ENCODE data around the gene LPIN1.
"Not testable (repeated sequence)": the region's sequence is repeated elsewhere in the genome, so short reads cannot be mapped to it uniquely, and the experiment has no call there.

The LPIN1 gene

DNA sequence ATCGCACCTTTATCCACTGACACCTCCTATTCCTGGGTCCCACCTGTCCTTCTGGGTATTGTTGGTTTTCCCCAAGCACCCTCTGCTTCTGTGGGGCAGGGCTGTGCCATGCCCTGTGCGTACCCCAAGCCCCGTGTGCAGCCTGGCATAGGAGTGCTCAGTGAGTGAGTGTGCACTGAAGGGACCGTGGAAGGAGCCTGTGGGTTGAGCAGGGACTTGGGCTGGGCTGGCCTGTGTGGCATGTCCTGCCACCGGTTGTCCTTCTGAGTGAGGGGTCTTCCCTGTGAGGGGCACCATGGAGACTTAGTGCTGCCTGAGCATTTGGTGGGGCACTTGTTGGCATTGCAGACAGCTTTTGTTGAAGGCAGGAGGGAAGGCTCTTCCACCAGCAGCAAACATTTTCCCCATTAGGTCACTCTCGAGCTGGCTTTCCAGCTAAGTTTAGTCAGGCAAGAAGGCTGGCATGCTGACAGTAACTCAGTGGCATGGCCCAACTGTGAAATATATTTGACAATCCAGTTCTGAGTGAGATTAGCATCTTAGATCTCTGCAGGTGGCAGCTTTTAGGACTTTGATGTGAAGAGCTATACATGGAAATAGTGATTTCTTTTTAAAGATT is 64.7 kb downstream of the LPIN1 start:
- H3K4me3 ChIP-seq (ENCODE audit: low read depth, low read length), result no peak overlapping the region
- in situ Hi-C loops (cut with HindIII; ENCODE audit: low sequenced_read_pairs), result no loop called here
- no peak for DNase-seq (ENCODE audit: low read depth)
- TF ChIP-seq, protein P1, sequence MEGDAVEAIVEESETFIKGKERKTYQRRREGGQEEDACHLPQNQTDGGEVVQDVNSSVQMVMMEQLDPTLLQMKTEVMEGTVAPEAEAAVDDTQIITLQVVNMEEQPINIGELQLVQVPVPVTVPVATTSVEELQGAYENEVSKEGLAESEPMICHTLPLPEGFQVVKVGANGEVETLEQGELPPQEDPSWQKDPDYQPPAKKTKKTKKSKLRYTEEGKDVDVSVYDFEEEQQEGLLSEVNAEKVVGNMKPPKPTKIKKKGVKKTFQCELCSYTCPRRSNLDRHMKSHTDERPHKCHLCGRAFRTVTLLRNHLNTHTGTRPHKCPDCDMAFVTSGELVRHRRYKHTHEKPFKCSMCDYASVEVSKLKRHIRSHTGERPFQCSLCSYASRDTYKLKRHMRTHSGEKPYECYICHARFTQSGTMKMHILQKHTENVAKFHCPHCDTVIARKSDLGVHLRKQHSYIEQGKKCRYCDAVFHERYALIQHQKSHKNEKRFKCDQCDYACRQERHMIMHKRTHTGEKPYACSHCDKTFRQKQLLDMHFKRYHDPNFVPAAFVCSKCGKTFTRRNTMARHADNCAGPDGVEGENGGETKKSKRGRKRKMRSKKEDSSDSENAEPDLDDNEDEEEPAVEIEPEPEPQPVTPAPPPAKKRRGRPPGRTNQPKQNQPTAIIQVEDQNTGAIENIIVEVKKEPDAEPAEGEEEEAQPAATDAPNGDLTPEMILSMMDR (IDR thresholded peaks at IDR 0.05; ENCODE audit: low read depth, low read length, missing control alignments), result no peak

DNA sequence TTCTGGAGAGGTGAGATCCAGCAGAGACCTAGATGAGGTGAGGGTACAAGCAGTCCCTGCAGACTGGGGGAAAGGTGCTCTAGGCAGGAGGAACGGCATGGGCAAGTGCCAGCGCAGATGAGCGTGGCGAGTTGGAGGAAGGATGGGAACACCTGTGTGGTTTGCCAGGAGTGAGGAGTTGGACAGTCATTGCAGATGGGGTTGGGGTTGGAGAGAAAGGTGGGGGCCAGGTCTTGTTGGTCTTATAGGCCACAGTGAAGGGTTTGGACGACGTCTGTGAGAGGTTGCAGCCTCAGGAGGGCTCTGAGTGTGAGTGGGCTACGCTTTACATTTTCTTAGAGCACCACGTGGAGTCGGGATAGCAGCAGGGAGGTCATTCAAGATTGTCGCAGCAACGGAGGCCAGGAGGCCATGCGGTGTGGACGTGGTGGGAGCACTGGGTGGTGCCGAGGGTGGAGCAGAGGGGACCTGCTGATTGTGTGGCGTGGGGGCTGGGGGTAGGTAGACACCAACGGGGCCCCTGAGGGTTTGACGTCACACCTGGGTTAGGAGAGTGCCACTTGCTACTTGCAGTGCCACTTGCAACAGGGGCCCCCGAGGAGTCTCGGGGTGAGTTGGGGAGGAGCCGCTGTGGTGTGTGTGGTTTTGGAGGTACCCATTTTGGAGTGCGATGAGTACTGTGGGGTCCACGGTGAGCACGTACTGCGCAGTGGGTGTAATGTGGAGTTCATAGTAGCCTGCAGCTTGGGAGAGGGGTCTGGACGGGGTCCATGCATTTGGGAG is 66.2 kb downstream of the LPIN1 start:
- TF ChIP-seq, protein P1 (IDR thresholded peaks at IDR 0.05; ENCODE audit: low read depth, low read length, missing control alignments), result no peak
- DNase-seq (ENCODE audit: low read depth), result no peak
- no peak overlapping the region for H3K4me3 ChIP-seq (ENCODE audit: low read depth, low read length)
- in situ Hi-C loops (cut with HindIII; ENCODE audit: low sequenced_read_pairs), result no loop called here

DNA sequence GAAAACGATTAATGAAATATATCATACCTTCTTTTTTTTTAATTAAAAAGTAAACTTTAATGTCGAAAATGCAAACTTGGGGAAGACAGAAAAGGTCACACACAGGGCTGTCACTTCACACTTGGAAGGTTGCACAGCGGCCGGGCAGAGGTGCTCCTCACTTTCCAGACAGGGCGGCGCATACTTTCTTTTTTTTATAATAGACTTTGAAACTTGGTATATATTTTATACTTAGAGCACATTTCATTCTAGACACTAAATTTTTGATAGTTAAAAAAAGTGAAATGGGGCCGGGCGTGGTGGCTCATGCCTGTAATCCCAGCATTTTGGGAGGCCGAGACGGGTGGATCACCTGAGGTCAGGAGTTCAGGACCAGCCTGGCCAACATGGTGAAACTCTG is 66.9 kb downstream of the LPIN1 start:
- DNase-seq (ENCODE audit: low read depth); in situ Hi-C loops (cut with HindIII; ENCODE audit: low sequenced_read_pairs); H3K4me3 ChIP-seq (ENCODE audit: low read depth, low read length): not testable (repeated sequence)

DNA sequence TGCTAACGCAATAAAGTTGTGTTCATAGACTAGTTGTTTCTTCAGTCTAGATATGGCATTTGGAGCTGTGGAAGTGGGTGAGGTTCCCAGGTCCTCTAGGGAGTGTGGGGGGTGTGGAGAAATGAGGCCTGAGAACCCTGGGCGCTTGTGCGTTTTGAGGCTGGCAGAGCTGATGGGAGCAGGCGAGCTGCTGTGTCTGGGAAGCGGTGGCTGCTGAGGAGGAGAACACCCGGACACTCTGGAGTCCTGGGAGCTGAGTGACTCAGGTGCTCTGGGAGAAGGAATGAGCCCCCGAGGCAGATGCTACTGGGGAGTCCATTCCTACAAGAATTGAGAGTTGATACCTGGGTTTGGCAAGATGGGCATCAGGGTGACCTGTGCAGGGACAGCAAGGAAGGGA is 67.5 kb downstream of the LPIN1 start:
- H3K4me3 ChIP-seq (ENCODE audit: low read depth, low read length), result no peak overlapping the region
- DNase-seq (ENCODE audit: low read depth), result no peak
- TF ChIP-seq, protein P1 (IDR thresholded peaks at IDR 0.05; ENCODE audit: low read depth, low read length, missing control alignments), result no peak
- in situ Hi-C loops (cut with HindIII; ENCODE audit: low sequenced_read_pairs), result no loop called here

DNA sequence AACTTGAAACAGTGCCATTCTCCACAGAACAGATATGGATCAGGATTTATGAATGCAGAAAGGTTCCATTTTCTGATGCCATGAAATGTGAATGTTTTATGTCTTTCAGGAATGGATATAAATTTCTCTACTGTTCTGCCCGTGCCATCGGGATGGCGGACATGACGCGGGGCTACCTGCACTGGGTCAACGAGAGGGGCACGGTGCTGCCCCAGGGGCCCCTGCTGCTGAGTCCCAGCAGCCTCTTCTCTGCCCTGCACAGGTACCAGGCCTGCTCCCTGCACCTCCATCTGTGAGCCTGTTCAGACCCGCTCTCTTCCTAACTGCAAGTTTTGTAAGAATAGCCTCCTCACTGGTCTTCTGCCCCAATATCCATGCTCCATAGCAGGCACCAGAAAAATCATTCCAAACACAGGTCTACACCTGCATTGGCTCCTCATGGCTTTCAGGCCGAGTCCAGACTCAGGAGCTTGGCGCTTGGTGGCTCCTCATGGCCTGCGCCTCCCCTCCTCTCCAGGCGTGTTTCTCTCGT is 68.6 kb downstream of the LPIN1 start:
- H3K4me3 ChIP-seq (ENCODE audit: low read depth, low read length), result no peak overlapping the region
- DNase-seq (ENCODE audit: low read depth), result no peak
- in situ Hi-C loops (cut with HindIII; ENCODE audit: low sequenced_read_pairs), result no loop called here
- TF ChIP-seq, protein P1 (IDR thresholded peaks at IDR 0.05; ENCODE audit: low read depth, low read length, missing control alignments), result no peak

DNA sequence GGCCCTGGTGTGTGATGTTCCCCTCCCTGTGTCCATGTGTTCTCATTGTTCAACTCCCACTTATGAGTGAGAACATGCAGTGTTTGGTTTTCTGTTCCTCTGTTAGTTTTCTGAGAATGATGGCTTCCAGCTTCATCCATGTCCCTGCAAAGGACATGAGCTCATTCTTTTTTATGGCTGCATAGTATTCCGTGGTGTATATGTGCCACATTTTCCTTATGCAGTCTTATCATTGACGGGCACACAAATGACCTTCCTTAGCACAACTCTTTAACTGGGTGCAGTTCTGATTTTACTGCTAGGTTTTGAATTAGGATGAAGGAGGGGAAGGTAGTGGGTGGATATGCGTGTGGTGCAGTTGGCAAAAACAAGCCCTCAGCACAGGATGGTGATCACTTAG is 70.5 kb downstream of the LPIN1 start:
- DNase-seq (ENCODE audit: low read depth); in situ Hi-C loops (cut with HindIII; ENCODE audit: low sequenced_read_pairs): not testable (repeated sequence)

DNA sequence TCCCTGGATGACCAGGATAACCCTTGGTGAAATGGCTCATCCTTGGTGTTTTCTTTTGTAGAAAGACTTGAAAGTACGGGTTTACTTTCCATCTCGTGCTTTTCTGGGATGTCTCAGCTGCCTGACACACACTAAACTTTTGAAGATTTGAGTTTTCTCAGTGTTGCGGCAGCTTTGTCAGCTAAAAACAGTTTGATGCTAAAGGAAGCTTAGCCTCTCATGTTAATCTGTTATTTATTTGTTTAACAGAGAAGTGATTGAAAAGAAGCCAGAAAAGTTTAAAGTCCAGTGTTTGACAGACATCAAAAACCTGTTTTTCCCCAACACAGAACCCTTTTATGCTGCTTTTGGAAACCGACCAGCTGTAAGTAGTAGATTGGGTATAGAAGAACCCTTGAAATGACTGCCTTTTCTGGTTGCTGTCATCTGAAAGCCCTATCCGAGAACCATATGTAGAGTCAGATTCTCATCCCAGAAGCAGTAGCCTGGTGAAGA is 72.8 kb downstream of the LPIN1 start:
- TF ChIP-seq, protein P1 (IDR thresholded peaks at IDR 0.05; ENCODE audit: low read depth, low read length, missing control alignments), result no peak
- no peak overlapping the region for H3K4me3 ChIP-seq (ENCODE audit: low read depth, low read length)
- in situ Hi-C loops (cut with HindIII; ENCODE audit: low sequenced_read_pairs), result no loop called here
- no peak for DNase-seq (ENCODE audit: low read depth)

More for the DNA sequence above, 70.5 kb downstream of the LPIN1 start:
- not testable (repeated sequence) for H3K4me3 ChIP-seq (ENCODE audit: low read depth, low read length)

All from astrocyte of the cerebellum (primary cell).